GM19239 (cell line): Measurements from ENCODE around the gene CKM.
"Not testable (repeated sequence)": the region's sequence is repeated elsewhere in the genome, so short reads cannot be mapped to it uniquely, and the experiment has no call there.

Experiments
- DNase-seq: peaks from one replicate; pipeline ENCODE4 v3.0.0; 2011; ENCODE audit warnings: low spot score; ENCODE audit not compliant: insufficient read length
- FAIRE-seq: peaks from 2 replicates; lab custom pipeline; 2011; peaks lifted over from hg19 to GRCh38; lab: Jason Lieb, UNC

CKM gene

DNA sequence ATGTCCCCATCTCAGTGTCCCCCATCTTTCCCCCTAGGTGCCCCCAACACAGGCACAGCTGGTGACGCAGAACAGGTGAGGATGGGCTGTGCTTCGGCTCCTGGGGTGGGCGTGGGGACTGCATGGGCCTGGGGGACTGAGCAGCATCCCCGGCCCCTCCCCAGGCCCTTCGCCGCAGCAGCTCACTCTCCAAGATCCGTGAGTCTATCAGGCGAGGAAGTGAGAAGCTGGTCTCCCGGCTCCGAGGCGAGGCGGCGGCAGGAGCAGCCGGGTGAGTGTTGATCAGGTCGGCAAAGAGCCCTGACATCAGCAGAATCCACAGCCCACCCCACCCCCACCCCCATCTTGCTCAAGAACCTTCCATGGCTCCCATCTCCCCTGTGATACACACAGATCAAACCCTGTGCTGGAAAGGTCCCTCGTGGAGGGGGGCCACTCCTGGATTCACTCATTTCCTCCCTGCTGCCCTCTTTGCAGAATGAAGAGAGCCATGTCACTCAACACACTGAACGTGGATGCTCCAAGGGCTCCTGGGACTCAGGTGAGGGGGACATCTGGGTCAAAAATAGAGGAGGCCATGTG is 27.9 kb upstream of the CKM start:
- no peak for FAIRE-seq
- no peak for DNase-seq

DNA sequence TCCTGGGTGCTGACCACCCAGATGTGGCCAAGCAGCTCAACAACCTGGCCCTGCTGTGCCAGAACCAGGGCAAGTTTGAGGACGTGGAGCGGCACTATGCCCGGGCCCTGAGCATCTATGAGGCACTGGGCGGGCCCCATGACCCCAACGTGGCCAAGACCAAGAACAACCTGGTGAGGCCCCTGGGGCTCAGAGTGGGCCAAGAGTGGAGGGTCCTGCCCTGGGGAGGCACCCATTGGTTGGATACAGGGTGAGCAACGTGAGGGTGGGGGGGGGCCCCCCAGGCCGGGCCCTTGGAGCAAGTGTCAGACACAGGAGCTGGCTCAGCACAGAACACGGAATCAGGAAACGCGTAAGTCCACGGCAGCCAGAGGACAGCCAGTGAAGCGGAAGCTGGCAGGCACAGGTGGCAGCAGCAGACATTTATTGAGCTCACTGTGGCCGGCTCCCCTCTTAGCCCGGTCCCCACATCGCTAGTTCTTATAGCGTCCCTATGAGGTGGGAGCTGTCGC is 26.8 kb upstream of the CKM start:
- DNase-seq (no peak), FAIRE-seq (no peak)

DNA sequence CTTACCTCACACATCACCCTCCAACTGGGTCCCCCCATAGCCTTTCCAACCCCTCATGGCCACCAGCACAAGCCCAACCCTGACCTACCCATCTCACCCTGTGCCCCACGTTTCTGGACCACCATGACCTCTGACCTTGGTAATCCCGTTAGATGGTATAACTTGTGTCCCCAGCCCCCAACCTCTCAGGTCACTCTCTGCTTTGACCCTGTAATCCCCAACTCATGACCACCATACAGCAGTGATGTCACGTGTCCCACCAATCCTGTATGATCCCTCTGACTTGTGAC is 26.4 kb upstream of the CKM start:
- no peak for FAIRE-seq
- DNase-seq = no peak

GRCh38 chr19:45348367-45349125 is 25.9 kb upstream of the CKM start:
- FAIRE-seq (no peak), DNase-seq (no peak)

GRCh38 chr19:45347570-45348366 is 25.1 kb upstream of the CKM start:
- no peak for FAIRE-seq
- no peak for DNase-seq

DNA sequence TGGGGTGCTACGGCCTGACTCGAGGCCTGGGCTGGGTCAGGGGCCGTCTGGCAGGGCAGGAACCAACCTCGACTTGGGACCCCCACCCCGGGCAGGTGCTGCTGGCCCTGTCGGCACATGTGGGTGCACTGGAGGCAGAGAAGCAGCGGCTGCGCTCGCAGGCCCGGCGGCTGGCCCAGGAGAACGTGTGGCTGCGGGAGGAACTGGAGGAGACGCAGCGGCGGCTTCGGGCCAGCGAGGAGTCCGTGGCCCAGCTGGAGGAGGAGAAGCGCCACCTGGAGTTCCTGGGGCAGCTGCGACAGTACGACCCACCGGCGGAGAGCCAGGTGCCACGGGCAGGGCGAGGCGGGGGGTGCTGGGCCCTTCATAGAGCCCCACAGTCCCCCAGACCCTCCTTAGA is 23.8 kb upstream of the CKM start:
- DNase-seq = no peak
- no peak for FAIRE-seq

DNA sequence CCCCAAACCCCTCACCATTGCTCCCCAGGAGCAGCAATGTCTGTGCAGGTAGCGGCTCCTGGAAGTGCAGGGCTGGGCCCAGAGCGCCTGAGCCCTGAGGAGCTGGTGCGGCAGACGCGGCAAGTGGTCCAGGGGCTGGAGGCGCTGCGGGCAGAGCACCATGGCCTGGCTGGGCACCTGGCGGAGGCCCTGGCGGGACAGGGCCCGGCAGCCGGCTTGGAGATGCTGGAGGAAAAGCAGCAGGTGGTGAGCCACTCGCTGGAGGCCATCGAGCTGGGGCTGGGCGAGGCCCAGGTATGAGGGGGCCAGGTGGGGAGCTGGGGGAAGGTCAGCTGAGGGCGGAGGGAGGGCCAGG is 22.8 kb upstream of the CKM start:
- no peak for FAIRE-seq
- no peak for DNase-seq

DNA sequence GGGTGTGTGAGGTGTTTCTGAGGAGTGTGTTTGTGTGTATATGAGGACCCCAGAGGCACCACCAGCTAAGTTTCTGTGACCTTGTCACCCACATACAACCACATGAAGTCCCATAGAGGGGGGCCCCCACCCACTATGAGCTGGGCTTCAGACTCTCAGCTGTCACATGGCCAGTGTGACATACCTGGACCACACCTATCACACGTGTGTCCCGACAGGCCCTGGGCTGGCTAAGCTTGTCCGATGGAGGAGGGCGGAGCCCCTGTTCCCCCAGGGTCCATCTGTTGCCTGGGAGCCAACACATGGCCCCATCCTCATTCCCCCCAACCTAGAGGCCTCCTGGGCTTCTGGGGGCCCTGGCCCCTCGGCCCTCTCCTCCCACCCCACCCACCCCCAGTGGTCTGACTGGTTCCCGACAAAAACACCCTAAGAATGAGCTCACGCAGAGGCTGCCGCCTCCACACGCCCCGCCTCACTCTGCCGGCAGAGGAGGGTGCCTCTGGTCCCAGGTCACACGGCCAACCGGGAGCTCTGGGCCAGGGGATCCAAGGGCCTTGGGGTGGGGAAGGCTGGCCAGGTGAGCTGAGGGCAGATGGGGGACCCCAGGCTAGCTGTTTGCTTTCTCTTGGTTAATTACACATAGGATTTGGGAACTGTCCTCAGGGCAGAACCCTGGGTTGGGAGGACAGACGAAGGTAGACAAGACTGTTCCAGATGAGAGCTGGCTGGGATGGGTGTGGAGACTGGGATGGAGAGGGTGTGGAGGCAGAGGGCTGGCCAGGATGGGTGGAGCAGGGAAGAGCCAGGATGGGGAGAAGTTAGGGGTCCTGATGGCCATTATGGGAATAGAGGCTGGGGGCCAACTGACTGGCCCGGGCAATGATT is 22.2 kb upstream of the CKM start:
- FAIRE-seq = no peak
- DNase-seq = no peak

DNA sequence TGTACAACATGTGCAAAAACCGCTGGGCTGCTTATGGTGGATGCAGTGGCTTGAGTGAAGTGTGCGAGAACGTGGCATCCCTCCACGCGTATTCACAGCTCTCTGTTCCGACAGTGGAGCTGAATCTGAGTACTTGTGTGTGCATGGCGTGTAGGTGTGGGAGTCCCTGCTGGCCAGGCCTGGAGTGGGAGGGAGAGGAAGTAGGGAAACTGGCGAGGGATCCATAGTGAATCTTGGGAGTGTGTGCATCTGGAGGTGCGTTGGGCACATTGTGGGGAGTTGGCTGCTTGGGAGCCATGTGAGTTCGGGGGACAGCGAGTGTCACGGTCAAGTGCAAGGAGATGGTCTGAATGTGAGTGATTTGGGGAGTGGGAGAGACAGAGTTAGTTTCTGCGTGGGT is 20.2 kb upstream of the CKM start:
- no peak for FAIRE-seq
- no peak for DNase-seq

GRCh38 chr19:45340899-45341453 is 18.3 kb upstream of the CKM start:
- DNase-seq (no peak), FAIRE-seq (no peak)

GRCh38 chr19:45340232-45340898 is 17.7 kb upstream of the CKM start, which contains the start of gene KLC3:
KLC3 (plus strand) TSS chr19:45340750; CDS start chr19:45345542, 4,792 bp downstream.
- DNase-seq = peak; percentile 59
- no peak for FAIRE-seq

DNA sequence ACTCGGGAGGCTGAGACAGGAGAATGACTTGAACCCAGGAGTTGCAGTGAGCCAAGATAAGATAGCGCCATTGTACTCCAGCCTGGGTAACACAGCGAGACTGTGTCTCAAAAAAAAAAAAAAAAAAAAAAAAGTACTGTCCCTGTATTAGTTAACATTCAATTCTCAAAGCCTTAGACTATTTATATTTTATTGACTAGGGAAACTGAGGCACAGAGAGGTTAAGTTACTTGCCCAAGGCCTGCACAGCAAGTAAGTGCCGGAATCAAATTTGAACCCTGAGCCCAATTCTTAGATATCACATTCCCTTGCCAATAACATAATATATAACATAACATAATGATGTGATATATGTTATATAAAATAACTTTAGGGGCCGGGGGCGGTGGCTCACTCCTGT is 17.0 kb upstream of the CKM start:
- DNase-seq (no peak), FAIRE-seq (no peak)

DNA sequence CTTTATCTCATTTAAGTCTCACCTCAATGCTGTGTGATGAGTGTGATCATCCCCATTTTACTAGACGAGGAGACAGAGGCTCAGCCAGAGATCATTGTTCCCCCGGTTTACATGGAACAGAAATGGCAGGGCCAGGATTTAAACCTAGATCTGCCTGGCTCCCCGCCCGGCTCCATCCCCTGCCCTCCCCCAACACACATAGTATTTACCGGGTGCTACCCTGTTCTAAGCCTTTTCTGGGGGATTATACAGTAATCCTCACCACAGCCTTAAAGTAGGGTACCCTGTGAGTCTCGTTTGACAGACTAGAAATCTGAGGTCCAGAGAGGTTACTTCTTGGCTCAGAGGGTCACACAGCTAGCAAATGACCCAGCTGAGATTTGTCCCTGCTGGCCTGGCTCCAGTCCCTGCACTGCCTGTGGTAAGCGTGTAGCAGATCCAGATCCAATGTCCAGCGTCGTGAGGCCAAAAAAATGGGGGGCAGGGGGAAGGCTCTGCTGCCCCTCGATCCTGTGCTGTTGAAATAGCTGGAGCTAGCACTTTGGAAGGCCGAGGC is 14.1 kb upstream of the CKM start:
- no peak for FAIRE-seq
- DNase-seq = no peak

GRCh38 chr19:45334881-45335280 is 12.2 kb upstream of the CKM start:
- FAIRE-seq, DNase-seq: not testable (repeated sequence)

DNA sequence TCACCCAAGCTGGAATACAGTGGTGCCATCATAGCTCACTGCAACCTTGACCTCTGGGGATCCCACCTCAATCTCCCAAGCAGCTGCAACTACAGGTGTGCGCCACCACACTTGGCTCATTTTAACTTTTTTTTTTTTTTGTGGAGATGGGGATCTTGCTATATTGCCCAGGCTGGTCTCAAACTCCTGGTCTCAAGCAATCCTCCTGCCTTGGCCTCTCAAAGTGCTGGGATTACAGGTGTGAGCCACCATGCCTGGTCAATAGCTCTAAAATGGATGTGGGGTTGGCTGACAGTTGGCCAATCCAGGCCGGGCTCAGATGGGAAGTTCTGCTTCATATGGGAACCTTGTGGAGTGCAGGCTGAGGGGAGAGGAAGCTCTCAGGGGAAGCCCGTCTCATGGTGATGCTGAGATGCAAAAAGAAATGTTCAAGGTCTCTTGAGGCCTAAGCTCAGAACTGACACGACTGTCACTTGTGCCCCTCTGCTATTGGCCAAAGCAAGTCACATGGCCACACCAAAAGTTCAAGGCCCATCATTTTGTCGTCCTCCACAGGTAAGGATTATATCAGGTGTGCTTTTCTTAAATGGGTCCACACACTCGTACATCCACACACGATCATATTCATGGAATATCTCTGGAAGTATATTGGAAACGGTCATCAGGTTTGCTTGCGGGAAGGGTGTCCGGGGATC is 11.1 kb upstream of the CKM start:
- no peak for FAIRE-seq
- DNase-seq = no peak

DNA sequence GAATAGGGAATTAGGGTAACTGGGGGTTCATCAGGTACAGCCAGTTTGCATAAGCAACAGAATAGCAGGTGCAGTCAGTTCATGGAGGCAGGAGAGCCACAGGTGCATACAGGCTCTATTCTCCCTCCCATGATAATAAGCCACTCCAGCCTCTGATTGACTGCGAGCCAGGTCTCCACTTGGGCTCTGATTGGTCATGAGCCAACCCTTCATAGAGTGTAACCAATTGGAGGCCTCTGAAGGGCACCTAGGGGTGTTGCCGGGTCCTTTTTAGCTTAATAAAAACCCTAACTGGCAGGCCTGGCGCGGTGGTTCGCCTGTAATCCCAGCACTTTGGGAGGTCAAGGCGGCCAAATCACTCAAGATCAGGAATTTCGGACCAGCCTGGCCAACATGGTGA is 8.7 kb upstream of the CKM start:
- DNase-seq (no peak), FAIRE-seq (no peak)

DNA sequence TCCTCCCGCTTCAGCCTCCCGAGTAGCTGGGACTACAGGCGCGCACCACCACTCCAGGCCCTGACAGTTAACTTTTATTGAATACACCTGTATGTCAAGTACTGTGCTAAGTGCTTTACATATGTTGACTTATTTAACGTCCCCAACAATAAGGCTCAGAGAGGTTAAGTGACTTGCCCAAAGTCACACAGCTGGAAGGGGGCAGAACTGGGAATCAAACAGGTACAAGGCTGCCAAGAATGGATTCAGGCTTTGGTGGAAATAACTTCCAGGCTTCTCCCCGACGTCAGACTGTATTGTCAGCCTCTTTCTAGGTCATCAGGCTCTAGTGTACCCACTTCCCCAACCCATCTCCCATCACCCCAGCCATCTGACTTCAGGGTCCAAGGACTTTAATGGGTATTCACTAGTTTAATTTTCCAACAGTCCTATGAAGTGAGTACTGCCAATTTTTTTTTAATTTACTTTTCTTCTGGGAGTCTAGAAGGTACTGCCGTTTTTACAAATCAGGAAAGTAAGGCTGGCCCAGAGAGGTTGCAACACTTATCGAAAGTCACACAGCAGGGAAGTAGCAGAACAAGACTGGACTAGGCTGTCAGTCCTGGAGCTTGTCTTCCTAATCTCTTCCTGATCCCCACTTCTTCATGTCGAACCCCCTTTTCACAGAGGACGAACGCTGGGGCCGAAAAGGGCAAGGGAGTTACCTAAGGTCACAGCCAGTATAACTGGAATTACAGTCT is 4.9 kb upstream of the CKM start:
- no peak for FAIRE-seq
- no peak for DNase-seq

GRCh38 chr19:45324349-45324907 is 1.8 kb upstream of the CKM start:
- FAIRE-seq = no peak
- no peak for DNase-seq
